ENCODE measurements around the gene KCNMB4. TPM values are rescaled to one million over a fixed set of nuclear protein-coding genes. Genes with fewer than 3 reads are reported as not detected.

Gene KCNMB4
- polyA plus RNA-seq, 2 of the 4 experiments (the other 2 are of a cell fraction): 0.08 to 0.13 TPM

GRCh38 chr12:70448371-70448770, 82.3 kb downstream of the KCNMB4 start:
- CTCF ChIA-PET: no interaction called here
- H3K9me3 ChIP-seq: no peaks in the 10 kb centered on the region
- no peak overlapping the region for H3K27ac ChIP-seq
- TF ChIP-seq, protein P1, sequence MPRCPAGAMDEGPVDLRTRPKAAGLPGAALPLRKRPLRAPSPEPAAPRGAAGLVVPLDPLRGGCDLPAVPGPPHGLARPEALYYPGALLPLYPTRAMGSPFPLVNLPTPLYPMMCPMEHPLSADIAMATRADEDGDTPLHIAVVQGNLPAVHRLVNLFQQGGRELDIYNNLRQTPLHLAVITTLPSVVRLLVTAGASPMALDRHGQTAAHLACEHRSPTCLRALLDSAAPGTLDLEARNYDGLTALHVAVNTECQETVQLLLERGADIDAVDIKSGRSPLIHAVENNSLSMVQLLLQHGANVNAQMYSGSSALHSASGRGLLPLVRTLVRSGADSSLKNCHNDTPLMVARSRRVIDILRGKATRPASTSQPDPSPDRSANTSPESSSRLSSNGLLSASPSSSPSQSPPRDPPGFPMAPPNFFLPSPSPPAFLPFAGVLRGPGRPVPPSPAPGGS (IDR thresholded peaks at IDR 0.05): no peak
- no peak for TF ChIP-seq NR3C1 (IDR thresholded peaks at IDR 0.05)
- TF ChIP-seq, protein P2, sequence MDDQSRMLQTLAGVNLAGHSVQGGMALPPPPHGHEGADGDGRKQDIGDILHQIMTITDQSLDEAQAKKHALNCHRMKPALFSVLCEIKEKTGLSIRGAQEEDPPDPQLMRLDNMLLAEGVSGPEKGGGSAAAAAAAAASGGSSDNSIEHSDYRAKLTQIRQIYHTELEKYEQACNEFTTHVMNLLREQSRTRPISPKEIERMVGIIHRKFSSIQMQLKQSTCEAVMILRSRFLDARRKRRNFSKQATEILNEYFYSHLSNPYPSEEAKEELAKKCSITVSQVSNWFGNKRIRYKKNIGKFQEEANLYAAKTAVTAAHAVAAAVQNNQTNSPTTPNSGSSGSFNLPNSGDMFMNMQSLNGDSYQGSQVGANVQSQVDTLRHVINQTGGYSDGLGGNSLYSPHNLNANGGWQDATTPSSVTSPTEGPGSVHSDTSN (IDR thresholded peaks at IDR 0.05): no peak
- TF ChIP-seq EHMT2 (IDR thresholded peaks at IDR 0.05; ENCODE audit: low read depth): no peak
- TF ChIP-seq KDM5A (IDR thresholded peaks at IDR 0.05): no peak
- TF ChIP-seq ATOH8 (CRISPR knock-in tag; IDR thresholded peaks at IDR 0.05; ENCODE audit: low read depth): no peak
- no peak for TF ChIP-seq MYC (IDR thresholded peaks at IDR 0.05; ENCODE audit: borderline replicate concordance, low read length)
- no peak for TF ChIP-seq HOXB5 (CRISPR knock-in tag; IDR thresholded peaks at IDR 0.05)
- no peak for TF ChIP-seq EHF (CRISPR knock-in tag; IDR thresholded peaks at IDR 0.05)
- no peak for TF ChIP-seq NPAS2 (CRISPR knock-in tag; IDR thresholded peaks at IDR 0.05; ENCODE audit: borderline replicate concordance)
- no peak for TF ChIP-seq FOSB (CRISPR knock-in tag; IDR thresholded peaks at IDR 0.05)
- TF ChIP-seq CEBPB (IDR thresholded peaks at IDR 0.05): no peak
- TF ChIP-seq HEYL (CRISPR knock-in tag; IDR thresholded peaks at IDR 0.05): no peak
- TF ChIP-seq, protein P3, sequence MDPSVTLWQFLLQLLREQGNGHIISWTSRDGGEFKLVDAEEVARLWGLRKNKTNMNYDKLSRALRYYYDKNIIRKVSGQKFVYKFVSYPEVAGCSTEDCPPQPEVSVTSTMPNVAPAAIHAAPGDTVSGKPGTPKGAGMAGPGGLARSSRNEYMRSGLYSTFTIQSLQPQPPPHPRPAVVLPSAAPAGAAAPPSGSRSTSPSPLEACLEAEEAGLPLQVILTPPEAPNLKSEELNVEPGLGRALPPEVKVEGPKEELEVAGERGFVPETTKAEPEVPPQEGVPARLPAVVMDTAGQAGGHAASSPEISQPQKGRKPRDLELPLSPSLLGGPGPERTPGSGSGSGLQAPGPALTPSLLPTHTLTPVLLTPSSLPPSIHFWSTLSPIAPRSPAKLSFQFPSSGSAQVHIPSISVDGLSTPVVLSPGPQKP (IDR thresholded peaks at IDR 0.05; ENCODE audit: low read depth, low read length): no peak
- no peak for TF ChIP-seq RCOR1 (IDR thresholded peaks at IDR 0.05; ENCODE audit: low read depth, low read length)
- no peak for TF ChIP-seq ESRRA (IDR thresholded peaks at IDR 0.05; ENCODE audit: borderline replicate concordance, low read length)
- TF ChIP-seq ZNF302 (CRISPR knock-in tag; IDR thresholded peaks at IDR 0.05): no peak
- 21% methylated on average over 4 of the region's 4 CpGs for WGBS (ENCODE audit: missing lambda C conversion rate)
- H3K4me3 ChIP-seq: no peak overlapping the region
- no peak for ATAC-seq
- no peak overlapping the region for H3K4me2 ChIP-seq
- POLR2A ChIA-PET: no interaction called here
- no peak for DNase-seq (ENCODE audit: low read depth in 1 of 2, low spot score in 1 of 2)
- FAIRE-seq: no peak
- no peaks in the 10 kb centered on the region for H3K4me1 ChIP-seq

GRCh38 chr12:70449074-70449752, 83.1 kb downstream of the KCNMB4 start:
- 0 out of 3 replicates have a peak overlapping the region, but pooled peaks have one; percentile 4 for H3K4me2 ChIP-seq
- no peaks in the 10 kb centered on the region for H3K4me1 ChIP-seq
- H3K27ac ChIP-seq: no peak overlapping the region
- FAIRE-seq: no peak
- peak in 1 of 2 experiments; percentile 50; a peak in 2 of 6 replicates for ATAC-seq
- WGBS (ENCODE audit: missing lambda C conversion rate): 15% methylated on average over 13 of the region's 13 CpGs
- ChIA-PET CTCF (interaction anchor here (0.6 kb wide), 1 partner anchor 1271 kb away, joined by 3 read pairs; no protein-coding TSS in a partner anchor), POLR2A (no interaction called here)
- peak; percentile 15 to 33 for DNase-seq (ENCODE audit: low read depth in 1 of 2, low spot score in 1 of 2)
- H3K9me3 ChIP-seq: no peaks in the 10 kb centered on the region
- no peak for TF ChIP-seq TP53 (CRISPR knock-in tag; IDR thresholded peaks at IDR 0.05)
- TF ChIP-seq FOSL2 (IDR thresholded peaks at IDR 0.05): no peak
- TF ChIP-seq FOSL2 (CRISPR knock-in tag; IDR thresholded peaks at IDR 0.05): peak; percentile 39; the same call in 1 of the 2 replicates
- TF ChIP-seq, protein P4, sequence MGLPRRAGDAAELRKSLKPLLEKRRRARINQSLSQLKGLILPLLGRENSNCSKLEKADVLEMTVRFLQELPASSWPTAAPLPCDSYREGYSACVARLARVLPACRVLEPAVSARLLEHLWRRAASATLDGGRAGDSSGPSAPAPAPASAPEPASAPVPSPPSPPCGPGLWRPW (IDR thresholded peaks at IDR 0.05): no peak
- H3K4me3 ChIP-seq: no peak overlapping the region
